Testis (tissue), 2 donors: Measurements from ENCODE around the gene CCT8.

Experiments
- CTCF ChIP-seq, 3 experiments: fragments of 450-650 bp in 2 of 3; fragments of 200-600 bp in 1 of 3; sonication (generic) in 1 of 3; IDR thresholded peaks; one replicate each; pipeline ENCODE4 v1.5.1; 2016 to 2019; ENCODE audit warnings: antibody characterized with exemption in 3 of 3, mild to moderate bottlenecking in 2 of 3, moderate library complexity in 1 of 3
- POLR2A ChIP-seq: fragments of 450-650 bp; IDR thresholded peaks from one replicate; pipeline ENCODE4 v1.6.1; 2017; ENCODE audit warnings: antibody characterized with exemption, mild to moderate bottlenecking, moderate library complexity

GRCh38 chr21:29085106-29085752 is 11.8 kb upstream of the CCT8 start:
- TF ChIP-seq CTCF (IDR thresholded peaks at IDR 0.05) (no peak), POLR2A (no peak)
